Measurements from ENCODE around the gene ST7L. TPM values are rescaled to one million over a fixed set of nuclear protein-coding genes. Genes with fewer than 3 reads are reported as not detected.

ST7L gene
- total RNA-seq, 2 experiments from 2014 or later: 10.0 to 10.6 TPM

- POLR2A ChIA-PET: interaction anchor here (0.6 to 0.9 kb wide), 6 partner anchors 14 to 224 kb away, joined by 3 to 6 read pairs (median 4); no protein-coding TSS in a partner anchor
- peak; percentile 29 for DNase-seq
- Mint-ChIP-seq H3K4me3 (peak overlapping the region; percentile 99), H3K27me3 (no peaks in the 10 kb centered on the region), H3K36me3 (ENCODE audit: low read depth) (peaks cover 32% of the 10 kb centered on the region), H3K27ac (peak overlapping the region; percentile 100), H3K9me3 (ENCODE audit: low read depth) (no peaks in the 10 kb centered on the region), H3K4me1 (peaks cover 25% of the 10 kb centered on the region)
- CTCF ChIA-PET: interaction anchor here (0.7 to 1.9 kb wide), 7 partner anchors 10 to 227 kb away, joined by 3 to 7 read pairs (median 4); no protein-coding TSS in a partner anchor
- peak; percentile 34 for ATAC-seq
- intact Hi-C loops (cut with DNase I, micrococcal nuclease): loop anchor here (1.0 to 5.0 kb wide), 14 partner anchors 49 to 1656 kb away; partner anchors contain the start of genes SLC16A1 (in 2 of the 2), ATP5PB (in 1 of the 2), CEPT1 (in 1 of the 2) and CTTNBP2NL (in 1 of the 2)
Observed at GRCh38 chr1:112618114-112618720, 724 bp downstream of the ST7L start.

GRCh38 chr1:112614460-112615065 is 4.4 kb downstream of the ST7L start:
- Mint-ChIP-seq H3K27ac (no peak overlapping the region), H3K36me3 (ENCODE audit: low read depth) (peaks cover 19% of the 10 kb centered on the region), H3K4me3 (no peak overlapping the region), H3K9me3 (ENCODE audit: low read depth) (no peaks in the 10 kb centered on the region), H3K4me1 (peaks cover 9% of the 10 kb centered on the region), H3K27me3 (no peaks in the 10 kb centered on the region)
- DNase-seq (peak; percentile 33), ATAC-seq (no peak)
- ChIA-PET POLR2A (no interaction called here), CTCF (interaction anchor here (0.7 to 3.7 kb wide), 9 partner anchors 25 to 321 kb away, joined by 3 to 16 read pairs (median 5); partner anchors contain the start of genes PPM1J and RHOC)
- intact Hi-C loops (cut with DNase I, micrococcal nuclease): loop anchor here (1.0 to 5.0 kb wide), 8 partner anchors 112 to 1652 kb away; partner anchors contain the start of genes ATP5PB (in 1 of the 2), CEPT1 (in 1 of the 2), DRAM2 (in 1 of the 2) and LRIF1 (in 1 of the 2)

- Mint-ChIP-seq H3K27me3 (no peaks in the 10 kb centered on the region), H3K9me3 (ENCODE audit: low read depth) (no peaks in the 10 kb centered on the region), H3K4me1 (peaks cover 8% of the 10 kb centered on the region), H3K27ac (peak overlapping the region; percentile 13), H3K4me3 (no peak overlapping the region), H3K36me3 (ENCODE audit: low read depth) (peaks cover 25% of the 10 kb centered on the region)
- peak; percentile 71 for ATAC-seq
- intact Hi-C loops (cut with DNase I, micrococcal nuclease): no loop called here
- ChIA-PET POLR2A (interaction anchor here (0.5 kb wide), 1 partner anchor 238 kb away, joined by 4 read pairs; no protein-coding TSS in a partner anchor), CTCF (interaction anchor here (1.0 kb wide), 1 partner anchor 104 kb away, joined by 3 read pairs; no protein-coding TSS in a partner anchor)
- DNase-seq: no peak
Observed at GRCh38 chr1:112605633-112606327, 13.2 kb downstream of the ST7L start.

GRCh38 chr1:112603541-112603940 is 15.4 kb downstream of the ST7L start:
- CTCF ChIA-PET: interaction anchor here (0.8 kb wide), 1 partner anchor 252 kb away, joined by 3 read pairs; no protein-coding TSS in a partner anchor
- Mint-ChIP-seq H3K4me3 (no peak overlapping the region), H3K4me1 (peaks cover 8% of the 10 kb centered on the region), H3K27me3 (no peaks in the 10 kb centered on the region), H3K27ac (no peak overlapping the region), H3K9me3 (ENCODE audit: low read depth) (no peaks in the 10 kb centered on the region), H3K36me3 (ENCODE audit: low read depth) (peaks cover 22% of the 10 kb centered on the region)
- DNase-seq: no peak
- ATAC-seq: no peak
- POLR2A ChIA-PET: interaction anchor here (1.1 kb wide), 1 partner anchor 14 kb away, joined by 3 read pairs; no protein-coding TSS in a partner anchor
- intact Hi-C loops (cut with DNase I, micrococcal nuclease): no loop called here

GRCh38 chr1:112603012-112603411 is 15.9 kb downstream of the ST7L start:
- H3K9me3 Mint-ChIP-seq (ENCODE audit: low read depth): no peaks in the 10 kb centered on the region
- no peaks in the 10 kb centered on the region for H3K27me3 Mint-ChIP-seq
- ChIA-PET CTCF (interaction anchor here (0.8 kb wide), 1 partner anchor 252 kb away, joined by 3 read pairs; no protein-coding TSS in a partner anchor), POLR2A (no interaction called here)
- no peak overlapping the region for H3K27ac Mint-ChIP-seq
- intact Hi-C loops (cut with DNase I, micrococcal nuclease): no loop called here
- no peak overlapping the region for H3K4me3 Mint-ChIP-seq
- no peak for DNase-seq
- ATAC-seq: no peak
- H3K36me3 Mint-ChIP-seq (ENCODE audit: low read depth): peaks cover 18% of the 10 kb centered on the region
- H3K4me1 Mint-ChIP-seq: peaks cover 8% of the 10 kb centered on the region

- Mint-ChIP-seq H3K4me3 (no peak overlapping the region), H3K36me3 (ENCODE audit: low read depth) (peaks cover 13% of the 10 kb centered on the region), H3K9me3 (ENCODE audit: low read depth) (no peaks in the 10 kb centered on the region), H3K27ac (no peak overlapping the region), H3K27me3 (no peaks in the 10 kb centered on the region), H3K4me1 (no peaks in the 10 kb centered on the region)
- intact Hi-C loops (cut with DNase I, micrococcal nuclease): no loop called here
- ATAC-seq: no peak
- ChIA-PET POLR2A (no interaction called here), CTCF (no interaction called here)
- DNase-seq: no peak
Observed at GRCh38 chr1:112599477-112599876, 19.5 kb downstream of the ST7L start.

- POLR2A ChIA-PET: no interaction called here
- ATAC-seq (no peak), DNase-seq (no peak)
- Mint-ChIP-seq H3K27ac (no peak overlapping the region), H3K4me1 (no peaks in the 10 kb centered on the region), H3K27me3 (no peaks in the 10 kb centered on the region), H3K36me3 (ENCODE audit: low read depth) (peaks cover 21% of the 10 kb centered on the region), H3K4me3 (no peak overlapping the region), H3K9me3 (ENCODE audit: low read depth) (peaks cover 3% of the 10 kb centered on the region)
- intact Hi-C loops (cut with DNase I, micrococcal nuclease): no loop called here
- CTCF ChIA-PET: interaction anchor here (1.3 kb wide), 1 partner anchor 94 kb away, joined by 5 read pairs; no protein-coding TSS in a partner anchor
Observed at GRCh38 chr1:112594208-112594876, 24.6 kb downstream of the ST7L start.

- POLR2A ChIA-PET: no interaction called here
- Mint-ChIP-seq H3K9me3 (ENCODE audit: low read depth) (peaks cover 3% of the 10 kb centered on the region), H3K36me3 (ENCODE audit: low read depth) (peaks cover 22% of the 10 kb centered on the region), H3K4me3 (no peak overlapping the region), H3K4me1 (no peaks in the 10 kb centered on the region), H3K27me3 (no peaks in the 10 kb centered on the region), H3K27ac (no peak overlapping the region)
- intact Hi-C loops (cut with DNase I, micrococcal nuclease): no loop called here
- CTCF ChIA-PET: interaction anchor here (0.5 to 0.9 kb wide), 2 partner anchors 17 to 24 kb away, joined by 3 read pairs; no protein-coding TSS in a partner anchor
- DNase-seq (no peak), ATAC-seq (no peak)
Observed at GRCh38 chr1:112589766-112590165, 29.2 kb downstream of the ST7L start.

- Mint-ChIP-seq H3K4me1 (no peaks in the 10 kb centered on the region), H3K27ac (no peak overlapping the region), H3K4me3 (no peak overlapping the region), H3K9me3 (ENCODE audit: low read depth) (no peaks in the 10 kb centered on the region), H3K36me3 (ENCODE audit: low read depth) (peaks cover 2% of the 10 kb centered on the region), H3K27me3 (no peaks in the 10 kb centered on the region)
- ATAC-seq: no peak
- intact Hi-C loops (cut with DNase I, micrococcal nuclease): no loop called here
- no peak for DNase-seq
- CTCF ChIA-PET: no interaction called here
- POLR2A ChIA-PET: no interaction called here
Observed at GRCh38 chr1:112583366-112583765, 35.6 kb downstream of the ST7L start.

GRCh38 chr1:112581586-112582192 is 37.3 kb downstream of the ST7L start:
- no peak for DNase-seq
- no peaks in the 10 kb centered on the region for H3K9me3 Mint-ChIP-seq (ENCODE audit: low read depth)
- no peak overlapping the region for H3K4me3 Mint-ChIP-seq
- ATAC-seq: no peak
- no peak overlapping the region for H3K27ac Mint-ChIP-seq
- no peaks in the 10 kb centered on the region for H3K4me1 Mint-ChIP-seq
- H3K27me3 Mint-ChIP-seq: no peaks in the 10 kb centered on the region
- ChIA-PET POLR2A (no interaction called here), CTCF (interaction anchor here (0.6 kb wide), 1 partner anchor 190 kb away, joined by 3 read pairs; no protein-coding TSS in a partner anchor)
- H3K36me3 Mint-ChIP-seq (ENCODE audit: low read depth): peaks cover 3% of the 10 kb centered on the region
- intact Hi-C loops (cut with DNase I, micrococcal nuclease): no loop called here

All from activated CD4-positive, alpha-beta T cell treated with anti-CD3 and anti-CD28 coated beads for 36 hours (primary cell).